ENCODE data around the gene VKORC1.

- TF ChIP-seq FOXP2 (optimal IDR thresholded peaks at IDR 0.05; ENCODE audit: control extremely low read depth, extremely low read length, insufficient read depth) (no peak), POLR2AphosphoS5 (IDR thresholded peaks at IDR 0.05; ENCODE audit: borderline replicate concordance, low read depth, low read length) (no peak)
These were observed 33.3 kb downstream of the VKORC1 start for GRCh38 chr16:31061126-31061812.

Data from SK-N-MC (cell line).